ENCODE measurements around the gene CCBE1. TPM values are rescaled to one million over a fixed set of nuclear protein-coding genes. Genes with fewer than 3 reads are reported as not detected.
A peak's percentile ranks its signal among the peaks of the same experiment; 100 is the strongest.

The CCBE1 gene
- polyA plus RNA-seq, 1 of the 3 experiments (the other 2 are of a cell fraction): 5.0 TPM

- H3K4me3 ChIP-seq (ENCODE audit: low read depth in 2 of 2, low read length in 1 of 2): no peak overlapping the region
- WGBS (ENCODE audit: low lambda C conversion rate): 50% methylated on average over 5 of the region's 5 CpGs
- POLR2A ChIA-PET: no interaction called here
These were observed 57.4 kb downstream of the CCBE1 start for GRCh38 chr18:59639821-59640220.

GRCh38 chr18:59639136-59639535 is 58.1 kb downstream of the CCBE1 start:
- Histone ChIP-seq H4K20me1 (ENCODE audit: insufficient read depth) (no peaks in the 10 kb centered on the region), H3K27ac (ENCODE audit: low read depth in 2 of 2, low read length in 1 of 2) (peak overlapping the region in 1 of 2 experiments; percentile 42; a peak in 2 of 4 replicates), H3K79me2 (ENCODE audit: insufficient read depth) (peaks cover 9% of the 10 kb centered on the region; the same call in 1 of the 2 replicates), H3K9me2 (no peaks in the 10 kb centered on the region), H2AFZ (ENCODE audit: low read depth) (no peak overlapping the region), H3K4me1 (ENCODE audit: control insufficient read depth in 1 of 2, insufficient read depth in 2 of 2, low read depth in 1 of 2, low read length in 1 of 2) (peaks cover 0 to 15% of the 10 kb centered on the region in 2 experiments; a peak in 1 of 4 replicates), H3K36me3 (replicated peaks in 1 of 2; ENCODE audit: control insufficient read depth in 1 of 2, insufficient read depth in 2 of 2, low read length in 1 of 2) (no peaks in the 10 kb centered on the region), H3K9me3 (no peaks in the 10 kb centered on the region), H3F3A (replicated peaks; ENCODE audit: insufficient read depth) (peaks cover 17% of the 10 kb centered on the region), H3K4me3 (ENCODE audit: low read depth in 2 of 2, low read length in 1 of 2) (no peak overlapping the region), H3K9ac (no peak overlapping the region), H3K4me2 (peak overlapping the region; percentile 42), H3K27me3 (ENCODE audit: insufficient read depth) (no peaks in the 10 kb centered on the region)
- TF ChIP-seq FOSL2 (IDR thresholded peaks at IDR 0.05; ENCODE audit: borderline replicate concordance, low read depth) (peak; percentile 40; the same call in 1 of the 2 replicates), SMC3 (IDR thresholded peaks at IDR 0.05; ENCODE audit: low read depth, low read length) (no peak)
- no peak for DNase-seq
- whole genome bisulfite sequencing (ENCODE audit: low lambda C conversion rate): 80% methylated on average over 2 of the region's 2 CpGs
- POLR2A ChIA-PET: no interaction called here
- CTCF ChIA-PET: no interaction called here

More at GRCh38 chr18:59639821-59640220, 57.4 kb downstream of the CCBE1 start:
- DNase-seq: no peak
- H3K27me3 ChIP-seq (ENCODE audit: insufficient read depth): no peaks in the 10 kb centered on the region
- H3K9me3 ChIP-seq: no peaks in the 10 kb centered on the region
- TF ChIP-seq ZBTB33 (IDR thresholded peaks at IDR 0.05; ENCODE audit: borderline replicate concordance, low read depth) (no peak), FOSL2 (IDR thresholded peaks at IDR 0.05; ENCODE audit: borderline replicate concordance, low read depth) (peak; percentile 31; the same call in 1 of the 2 replicates), TCF12 (IDR thresholded peaks at IDR 0.05) (peak; percentile 33; the same call in 1 of the 2 replicates)
- no peaks in the 10 kb centered on the region for H3K9me2 ChIP-seq
- H3K36me3 ChIP-seq (replicated peaks in 1 of 2; ENCODE audit: control insufficient read depth in 1 of 2, insufficient read depth in 2 of 2, low read length in 1 of 2): no peaks in the 10 kb centered on the region
- H3F3A ChIP-seq (replicated peaks; ENCODE audit: insufficient read depth): peaks cover 17% of the 10 kb centered on the region
- no peak overlapping the region for H3K4me2 ChIP-seq
- CTCF ChIA-PET: no interaction called here
- H3K27ac ChIP-seq (ENCODE audit: low read depth in 2 of 2, low read length in 1 of 2): peak overlapping the region in 1 of 2 experiments; percentile 42; a peak in 2 of 4 replicates
- H3K9ac ChIP-seq: no peak overlapping the region
- peaks cover 9% of the 10 kb centered on the region; the same call in 1 of the 2 replicates for H3K79me2 ChIP-seq (ENCODE audit: insufficient read depth)
- no peak overlapping the region for H2AFZ ChIP-seq (ENCODE audit: low read depth)
- no peaks in the 10 kb centered on the region for H4K20me1 ChIP-seq (ENCODE audit: insufficient read depth)
- H3K4me1 ChIP-seq (ENCODE audit: control insufficient read depth in 1 of 2, insufficient read depth in 2 of 2, low read depth in 1 of 2, low read length in 1 of 2): peaks cover 0 to 15% of the 10 kb centered on the region in 2 experiments; a peak in 1 of 4 replicates

- H3K27me3 ChIP-seq (ENCODE audit: insufficient read depth): no peaks in the 10 kb centered on the region
- no peaks in the 10 kb centered on the region for H3K9me3 ChIP-seq
- H3K9ac ChIP-seq: no peak overlapping the region
- H3K4me3 ChIP-seq (ENCODE audit: low read depth in 2 of 2, low read length in 1 of 2): no peak overlapping the region
- peaks cover 5% of the 10 kb centered on the region for H3F3A ChIP-seq (replicated peaks; ENCODE audit: insufficient read depth)
- ChIA-PET CTCF (interaction anchor here (1.0 to 2.9 kb wide), 3 partner anchors 63 to 189 kb away, joined by 3 to 35 read pairs (median 8); partner anchors contain the start of gene CCBE1), POLR2A (no interaction called here)
- H3K36me3 ChIP-seq (replicated peaks in 1 of 2; ENCODE audit: control insufficient read depth in 1 of 2, insufficient read depth in 2 of 2, low read length in 1 of 2): no peaks in the 10 kb centered on the region
- DNase-seq: no peak
- WGBS (ENCODE audit: low lambda C conversion rate): 97% methylated on average over 4 of the region's 4 CpGs
- no peak overlapping the region for H3K27ac ChIP-seq (ENCODE audit: low read depth in 2 of 2, low read length in 1 of 2)
- H3K4me2 ChIP-seq: no peak overlapping the region
- peaks cover 0 to 13% of the 10 kb centered on the region in 2 experiments; a peak in 2 of 4 replicates for H3K4me1 ChIP-seq (ENCODE audit: control insufficient read depth in 1 of 2, insufficient read depth in 2 of 2, low read depth in 1 of 2, low read length in 1 of 2)
- H3K79me2 ChIP-seq (ENCODE audit: insufficient read depth): peaks cover 14% of the 10 kb centered on the region; the same call in 1 of the 2 replicates
- no peak overlapping the region for H2AFZ ChIP-seq (ENCODE audit: low read depth)
- H4K20me1 ChIP-seq (ENCODE audit: insufficient read depth): no peaks in the 10 kb centered on the region
- no peaks in the 10 kb centered on the region for H3K9me2 ChIP-seq
- TF ChIP-seq YY1 (IDR thresholded peaks at IDR 0.05; ENCODE audit: low read depth) (no peak), GATA2 (CRISPR knock-in tag; IDR thresholded peaks at IDR 0.05) (no peak), FOXJ3 (CRISPR knock-in tag; IDR thresholded peaks at IDR 0.05) (no peak), ZBTB33 (IDR thresholded peaks at IDR 0.05; ENCODE audit: borderline replicate concordance, low read depth) (no peak), MXI1 (IDR thresholded peaks at IDR 0.05; ENCODE audit: low read depth, low read length) (no peak), MAX (IDR thresholded peaks at IDR 0.05; ENCODE audit: low read depth) (no peak), FOSL2 (IDR thresholded peaks at IDR 0.05; ENCODE audit: borderline replicate concordance, low read depth) (no peak), JUND (IDR thresholded peaks at IDR 0.05) (no peak), PBX3 (IDR thresholded peaks at IDR 0.05) (no peak), USF1 (IDR thresholded peaks at IDR 0.05; ENCODE audit: borderline replicate concordance, low read depth) (no peak), EZH2phosphoT487 (IDR thresholded peaks at IDR 0.05; ENCODE audit: borderline replicate concordance, low read depth) (no peak)
These were observed 63.2 kb downstream of the CCBE1 start for GRCh38 chr18:59633961-59634485.
